GM23248 (cell line): ENCODE measurements around the gene TAS2R40.

Experiments
- EZH2 ChIP-seq: fragments of 200-600 bp; sonication (generic); IDR thresholded peaks from 2 replicates; pipeline ENCODE4 v1.6.1; 2018; ENCODE audit warnings: antibody characterized with exemption, mild to moderate bottlenecking; ENCODE audit not compliant: insufficient read depth, poor library complexity, severe bottlenecking
- EZH2phosphoT487 ChIP-seq: fragments of 200-600 bp; sonication (generic); IDR thresholded peaks from 2 replicates; pipeline ENCODE4 v1.6.1; 2018; ENCODE audit warnings: antibody characterized with exemption, moderate library complexity, mild to moderate bottlenecking, low read depth; ENCODE audit not compliant: insufficient read depth

- TF ChIP-seq EZH2 (no peak), EZH2phosphoT487 (no peak)
Observed at GRCh38 chr7:143227806-143228205, 6.0 kb downstream of the TAS2R40 start.
